ENCODE data around the gene TNFSF13.
"Not testable (repeated sequence)": the region's sequence is repeated elsewhere in the genome, so short reads cannot be mapped to it uniquely, and the experiment has no call there.

TNFSF13 gene

GRCh38 chr17:7591596-7591995 lies 33.0 kb downstream of the TNFSF13 start:
- no peak for DNase-seq

GRCh38 chr17:7592422-7593021 lies 34.0 kb downstream of the TNFSF13 start:
- no peak for DNase-seq

GRCh38 chr17:7593296-7593695 lies 34.7 kb downstream of the TNFSF13 start:
- no peak for DNase-seq

GRCh38 chr17:7597561-7597960 lies 39.0 kb downstream of the TNFSF13 start:
- not testable (repeated sequence) for DNase-seq

GRCh38 chr17:7606280-7606679 lies 47.7 kb downstream of the TNFSF13 start:
- DNase-seq, result no peak

- no peak for DNase-seq
These were observed 52.1 kb downstream of the TNFSF13 start for GRCh38 chr17:7610641-7611040.

All from inflammatory macrophage (primary cell).